NCI-H1105 treated with DMSO at 0.1 percent for 48 hours (cell line): ENCODE results near the gene RPUSD1.
"Not testable (repeated sequence)": the region's sequence is repeated elsewhere in the genome, so short reads cannot be mapped to it uniquely, and the experiment has no call there.

Experiments
- DNase-seq: peaks from one replicate; lab custom pipeline; 2025; lab: John Stamatoyannopoulos, UW

The RPUSD1 gene

DNA sequence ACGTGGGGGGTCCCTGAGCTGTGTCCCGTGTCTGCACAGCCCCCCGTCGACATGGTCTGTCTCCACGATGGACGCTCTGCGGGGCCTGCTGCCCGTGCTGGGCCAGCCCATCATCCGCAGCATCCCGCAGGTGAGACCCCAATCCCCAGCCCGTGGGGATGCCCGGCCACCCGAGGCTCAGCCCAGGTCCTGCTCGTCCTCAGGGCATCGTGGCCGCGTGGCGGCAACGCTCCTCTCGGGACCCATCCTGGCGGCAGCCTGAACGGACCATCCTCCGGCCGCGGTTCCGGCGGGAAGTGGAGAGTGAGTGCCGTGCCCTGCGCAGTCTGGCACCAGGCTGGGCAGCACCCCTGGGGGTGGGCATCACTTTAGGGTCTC, 22.7 kb downstream of the RPUSD1 start:
- no peak for DNase-seq

DNA sequence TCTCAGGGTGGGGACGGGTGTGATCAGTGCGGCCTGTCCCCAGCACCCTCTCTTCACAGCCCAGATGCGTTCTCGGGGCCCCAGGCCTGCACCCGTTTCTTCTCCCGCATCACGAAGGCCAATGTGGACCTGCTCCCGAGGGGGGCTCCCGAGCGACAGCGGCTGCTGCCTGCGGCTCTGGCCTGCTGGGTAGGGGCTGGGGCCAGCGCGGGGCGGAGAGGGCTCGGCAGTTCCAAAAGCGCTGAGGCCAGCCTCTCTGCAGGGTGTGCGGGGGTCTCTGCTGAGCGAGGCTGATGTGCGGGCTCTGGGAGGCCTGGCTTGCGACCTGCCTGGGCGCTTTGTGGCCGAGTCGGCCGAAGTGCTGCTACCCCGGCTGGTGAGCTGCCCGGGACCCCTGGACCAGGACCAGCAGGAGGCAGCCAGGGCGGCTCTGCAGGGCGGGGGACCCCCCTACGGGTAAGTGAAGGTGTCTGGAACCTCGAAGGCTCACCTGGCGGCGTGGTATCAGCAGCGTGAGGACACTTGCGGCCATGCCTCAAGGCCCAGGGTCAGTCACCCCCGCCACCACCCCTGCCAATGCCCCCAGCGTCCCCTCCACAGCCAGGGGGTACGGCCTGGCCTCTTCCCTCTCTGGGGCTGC, 23.2 kb downstream of the RPUSD1 start:
- no peak for DNase-seq

DNA sequence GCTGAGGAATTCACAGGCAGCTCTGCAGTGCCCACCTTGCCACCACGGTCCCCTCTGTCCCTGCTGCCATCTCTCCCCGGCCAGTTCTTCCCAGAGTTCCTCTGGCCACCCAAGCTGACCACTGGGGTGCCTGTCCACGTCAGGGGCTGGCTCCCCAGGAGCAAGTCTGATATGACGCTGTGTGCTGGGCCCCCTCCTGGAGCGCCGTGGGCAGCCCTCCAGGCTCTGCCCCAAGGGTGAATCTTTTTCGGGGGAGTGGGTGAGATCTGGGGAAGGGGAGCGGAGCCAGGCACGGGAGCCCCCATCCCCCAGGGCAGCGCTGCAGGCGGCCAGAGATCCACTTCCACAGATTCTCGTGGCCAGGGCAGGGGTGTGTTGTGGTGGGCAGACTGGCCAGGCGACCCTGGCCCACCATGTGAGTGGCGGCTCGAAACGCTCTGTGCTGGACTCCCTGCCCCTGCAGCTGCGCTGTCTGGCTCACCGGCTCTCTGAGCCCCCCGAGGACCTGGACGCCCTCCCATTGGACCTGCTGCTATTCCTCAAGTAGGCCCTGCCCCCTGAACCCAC, 23.9 kb downstream of the RPUSD1 start:
- no peak for DNase-seq

DNA sequence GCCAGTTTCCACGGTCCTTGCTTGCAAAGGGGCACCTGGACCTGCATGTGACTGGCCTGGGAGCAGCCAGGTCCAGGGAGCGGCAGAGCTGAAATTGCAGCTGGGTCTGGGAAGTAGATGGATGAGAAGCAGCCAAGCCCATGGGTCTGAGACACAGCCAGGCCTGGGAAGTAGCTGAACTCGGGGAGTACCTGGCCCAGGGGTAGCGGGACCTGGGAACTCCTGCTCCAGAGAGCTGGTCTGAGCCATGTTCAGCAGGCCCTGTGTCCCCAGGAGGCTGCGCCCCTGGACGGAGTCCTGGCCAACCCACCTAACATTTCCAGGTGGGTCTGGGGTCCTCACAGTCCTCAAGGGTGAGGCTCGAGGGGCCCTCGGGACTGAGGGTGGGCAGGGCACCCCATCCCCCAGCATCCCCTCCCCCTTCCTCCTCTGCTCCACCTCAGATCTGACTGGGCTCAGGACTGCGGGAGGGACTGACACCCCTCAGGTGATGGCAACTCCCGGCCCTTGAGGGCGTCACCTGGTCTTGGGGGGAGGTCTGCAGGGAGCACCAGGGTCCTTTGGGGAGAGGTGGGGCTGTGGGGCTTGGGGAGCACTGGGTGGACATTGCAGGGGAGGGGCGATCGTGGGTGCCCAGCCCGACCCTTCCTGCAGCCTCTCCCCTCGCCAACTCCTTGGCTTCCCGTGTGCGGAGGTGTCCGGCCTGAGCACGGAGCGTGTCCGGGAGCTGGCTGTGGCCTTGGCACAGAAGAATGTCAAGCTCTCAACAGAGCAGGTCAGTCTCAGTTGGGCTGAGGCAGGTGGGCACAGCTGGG, 24.6 kb downstream of the RPUSD1 start:
- no peak for DNase-seq

DNA sequence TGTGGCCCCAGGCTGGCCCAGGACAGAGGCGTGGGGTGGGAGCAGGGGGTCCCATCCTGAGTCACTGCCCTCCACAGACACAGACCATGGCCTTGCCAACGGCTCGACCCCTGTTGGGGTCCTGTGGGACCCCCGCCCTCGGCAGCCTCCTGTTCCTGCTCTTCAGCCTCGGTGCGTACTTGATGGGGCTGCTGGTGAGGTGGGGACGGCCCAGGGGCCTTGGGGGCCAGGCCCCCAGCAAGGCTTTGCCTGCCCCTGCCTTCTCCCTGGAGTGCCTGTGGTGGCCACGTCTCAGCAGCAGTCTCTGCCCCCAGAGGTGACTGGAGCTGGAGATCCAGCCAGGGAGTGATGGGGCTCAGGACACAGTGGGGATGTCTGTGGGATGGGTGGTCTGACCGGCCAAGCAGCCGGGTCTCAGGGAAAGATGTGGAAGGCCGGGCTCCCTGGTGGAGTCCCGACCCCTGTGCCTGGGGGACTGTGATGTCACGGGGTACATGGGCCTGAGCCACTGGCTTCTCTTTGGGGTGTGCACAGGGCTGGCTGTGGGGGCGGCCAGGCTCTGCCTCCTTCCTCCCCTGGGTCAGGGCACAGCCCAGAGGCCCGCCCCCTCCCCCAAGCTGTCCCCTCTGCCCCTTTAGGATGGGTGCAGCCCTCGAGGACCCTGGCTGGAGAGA, 25.4 kb downstream of the RPUSD1 start:
- DNase-seq: no peak

DNA sequence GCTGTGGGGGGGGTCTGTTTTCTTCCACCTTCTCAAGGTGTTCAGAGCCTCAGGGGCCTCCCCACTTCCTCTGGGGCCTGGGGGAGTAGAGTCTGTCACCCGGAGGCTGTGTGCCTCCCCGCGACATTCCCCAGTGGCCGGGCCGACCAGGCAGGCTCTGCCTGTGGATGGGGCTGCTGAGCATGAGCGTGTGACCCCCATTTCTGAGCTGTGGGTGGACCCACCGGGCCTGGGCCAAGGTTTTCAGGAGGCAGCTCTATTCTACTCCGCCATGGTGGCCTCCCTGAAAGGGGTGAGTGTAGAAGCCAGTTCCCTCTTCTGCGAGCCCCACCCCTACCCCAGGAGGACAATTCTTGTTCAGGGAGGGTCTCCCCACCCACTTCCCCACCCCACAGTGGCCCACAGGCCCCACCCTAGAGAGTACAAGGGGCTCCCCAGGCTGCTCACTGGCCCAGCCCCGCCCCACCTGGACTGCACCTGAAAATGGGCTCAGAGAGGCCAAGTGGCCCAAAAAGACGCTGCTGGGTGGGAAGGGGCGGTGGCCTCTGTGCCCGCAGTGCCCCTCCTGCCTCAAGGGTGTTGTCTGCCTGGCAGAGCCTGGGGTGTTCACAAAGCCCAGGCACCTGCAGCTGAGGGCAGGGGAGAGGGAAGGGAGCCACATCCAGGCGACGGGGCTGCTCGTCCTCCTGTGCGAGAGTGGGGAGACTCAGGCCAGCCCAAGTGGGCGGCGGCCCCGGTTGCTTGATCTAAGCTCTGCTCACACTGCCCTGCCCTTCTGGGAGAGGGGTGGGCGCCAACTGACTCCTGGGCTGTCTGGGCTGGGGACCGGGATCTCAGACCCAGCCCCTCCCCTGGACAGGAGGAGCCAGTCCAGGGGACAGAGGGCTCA, 26.3 kb downstream of the RPUSD1 start:
- DNase-seq: no peak

DNA sequence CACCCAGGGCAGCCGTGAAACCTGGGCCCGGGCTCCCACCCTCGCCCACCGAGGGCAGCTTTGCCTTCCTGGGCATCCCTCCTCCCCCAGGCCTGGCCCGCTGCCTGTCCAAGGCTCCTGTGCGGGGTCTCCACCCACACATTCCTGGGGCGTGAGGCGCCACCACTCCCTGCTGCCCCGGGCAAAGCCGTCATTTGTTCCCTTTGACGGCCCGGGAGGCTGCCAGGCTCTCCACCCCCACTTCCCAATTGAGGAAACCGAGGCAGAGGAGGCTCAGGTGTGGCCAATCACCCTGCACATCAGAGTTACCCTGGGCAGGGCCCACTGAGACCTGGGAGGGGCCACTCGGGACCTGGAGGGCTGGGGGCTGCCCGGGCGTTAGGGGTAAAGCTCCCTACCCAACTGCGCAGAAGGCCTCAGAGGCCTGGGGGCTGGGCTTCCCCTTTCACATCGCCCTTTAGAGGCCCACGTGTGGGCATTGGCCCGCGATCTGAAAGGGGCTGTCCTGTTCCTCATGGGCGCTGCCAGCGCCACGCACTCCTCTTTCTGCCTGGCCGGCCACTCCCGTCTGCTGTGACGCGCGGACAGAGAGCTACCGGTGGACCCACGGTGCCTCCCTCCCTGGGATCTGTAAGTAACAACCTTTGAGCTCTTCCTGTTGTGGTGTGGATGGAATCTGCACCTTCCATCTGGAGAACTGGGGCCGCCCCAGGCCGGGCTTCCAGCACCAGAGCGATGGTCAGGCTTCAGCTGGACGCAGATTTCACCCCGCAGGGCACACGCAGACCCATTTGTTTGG, 27.4 kb downstream of the RPUSD1 start, which contains the start of gene MSLN:
MSLN (plus strand) TSS at position 190 of the 799 bp plus-strand sequence. CDS start 1,947 bp downstream, outside the sequence.
- DNase-seq: no peak

DNA sequence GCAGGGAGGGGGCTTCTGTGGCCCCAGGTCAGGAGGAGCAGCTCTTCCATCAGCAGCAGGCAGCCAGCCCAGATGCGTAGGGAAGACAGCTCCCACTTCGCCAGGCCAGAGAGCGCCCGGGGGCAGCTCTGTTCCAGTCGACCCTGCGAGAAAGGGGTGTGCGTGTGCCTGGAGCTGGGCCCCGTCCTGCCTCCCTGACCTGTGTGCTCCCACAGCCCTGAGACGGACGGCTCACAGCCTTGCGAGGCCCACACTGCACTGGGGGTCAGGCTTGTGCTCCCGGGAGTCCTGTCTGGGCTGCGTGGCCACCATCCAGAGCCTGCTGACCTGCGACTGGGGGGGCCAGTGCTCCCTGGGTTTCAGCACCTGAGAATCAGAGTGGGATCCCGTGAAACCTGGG, 28.1 kb downstream of the RPUSD1 start:
- no peak for DNase-seq

DNA sequence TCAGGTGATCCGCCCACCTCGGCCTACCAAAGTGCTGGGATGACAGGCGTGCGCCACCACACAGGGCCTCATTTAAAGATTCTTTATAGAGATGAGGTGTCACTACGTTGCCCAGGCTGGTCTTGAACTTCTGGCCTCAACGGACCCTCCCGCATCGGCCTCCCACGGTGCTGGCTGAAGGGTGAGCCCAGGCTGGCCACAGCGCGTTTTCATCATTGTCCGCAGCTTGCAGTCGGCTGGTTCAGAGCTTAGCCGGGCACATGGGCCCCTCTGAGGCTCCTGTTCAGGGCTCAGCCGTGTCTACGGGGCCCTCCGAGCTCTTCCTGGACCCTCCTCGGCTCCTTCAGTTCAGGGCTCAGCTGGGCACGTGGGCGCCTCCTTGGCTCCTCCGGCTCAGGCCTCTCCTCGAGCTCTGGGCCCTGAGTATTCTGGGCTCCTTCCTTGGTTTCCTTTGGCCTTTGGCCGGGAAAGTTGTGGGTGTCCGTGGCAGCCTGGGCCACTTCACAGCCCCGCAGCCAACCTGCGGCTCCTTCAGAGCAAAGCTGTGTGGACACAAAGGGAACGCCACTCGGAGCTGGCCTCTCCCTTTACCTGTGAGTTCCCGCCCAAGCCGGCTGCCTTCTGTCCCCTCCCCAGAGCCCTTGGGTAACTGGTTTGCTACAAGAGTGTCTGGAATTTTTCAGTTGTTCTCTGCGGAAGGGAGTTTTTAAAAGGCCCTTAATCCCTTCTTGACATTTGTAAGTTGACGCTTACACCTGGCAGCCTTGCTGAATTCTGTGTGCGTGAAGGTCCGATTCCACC, 28.9 kb downstream of the RPUSD1 start:
- no peak for DNase-seq

DNA sequence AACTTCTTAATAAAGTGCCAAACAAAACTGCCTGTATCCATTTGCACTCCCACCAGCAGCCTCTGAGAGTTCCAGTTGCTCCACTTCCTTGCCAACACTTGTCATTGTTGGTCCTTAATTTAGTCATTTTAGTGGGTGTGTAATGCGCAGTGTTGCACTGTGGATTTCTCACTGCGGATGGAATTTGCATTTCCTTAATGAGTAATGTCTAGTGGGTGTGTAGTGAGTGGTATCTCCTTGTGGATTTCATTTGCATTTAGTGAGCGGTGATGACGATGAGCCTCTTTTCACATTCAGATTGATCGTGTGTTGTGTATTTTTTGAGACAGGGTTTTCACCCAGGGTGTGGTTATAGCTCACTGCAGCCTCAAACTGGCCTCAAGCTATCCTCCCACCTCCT, 31.8 kb downstream of the RPUSD1 start:
- no peak for DNase-seq

DNA sequence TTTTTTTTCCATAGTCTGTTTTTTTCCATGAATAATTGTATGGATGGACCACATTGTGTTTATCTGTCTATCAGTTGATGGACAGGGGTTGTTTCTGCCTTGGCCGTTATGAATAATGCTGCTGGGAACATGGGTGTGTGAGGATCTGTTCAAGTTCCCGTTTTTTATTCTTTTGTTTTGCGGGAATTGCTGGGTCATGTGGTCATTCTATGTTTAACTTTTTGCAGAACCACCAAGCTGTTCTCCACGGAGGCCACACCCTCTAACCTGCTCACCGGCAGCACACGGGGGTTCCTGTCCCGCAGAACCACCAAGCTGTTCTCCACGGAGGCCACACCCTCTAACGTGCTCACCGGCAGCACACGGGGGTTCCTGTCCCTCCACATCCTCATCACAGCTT, 33.5 kb downstream of the RPUSD1 start:
- DNase-seq: no peak

DNA sequence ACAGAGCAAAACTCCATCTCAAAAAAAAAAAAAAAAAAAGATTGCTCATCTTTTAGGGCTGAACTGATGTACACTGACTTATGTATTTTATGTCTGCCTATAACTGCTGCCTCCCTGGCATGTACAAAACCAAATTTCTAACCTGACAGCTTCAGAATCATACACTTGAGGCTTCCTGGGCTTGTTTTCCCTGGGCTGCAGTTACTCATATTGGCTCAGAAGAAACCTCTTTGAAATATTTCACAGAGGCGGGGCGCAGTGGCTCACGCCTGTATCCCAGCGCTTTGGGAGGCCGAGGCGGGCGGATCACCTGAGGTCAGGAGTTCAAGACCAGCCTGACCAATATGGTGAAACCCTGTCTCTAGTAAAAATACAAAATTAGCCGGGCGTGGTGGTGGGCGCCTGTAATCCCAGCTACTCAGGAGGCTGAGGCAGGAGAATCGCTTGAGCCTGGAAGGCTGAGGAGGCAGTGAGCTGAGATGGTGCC, 34.0 kb downstream of the RPUSD1 start:
- not testable (repeated sequence) for DNase-seq

DNA sequence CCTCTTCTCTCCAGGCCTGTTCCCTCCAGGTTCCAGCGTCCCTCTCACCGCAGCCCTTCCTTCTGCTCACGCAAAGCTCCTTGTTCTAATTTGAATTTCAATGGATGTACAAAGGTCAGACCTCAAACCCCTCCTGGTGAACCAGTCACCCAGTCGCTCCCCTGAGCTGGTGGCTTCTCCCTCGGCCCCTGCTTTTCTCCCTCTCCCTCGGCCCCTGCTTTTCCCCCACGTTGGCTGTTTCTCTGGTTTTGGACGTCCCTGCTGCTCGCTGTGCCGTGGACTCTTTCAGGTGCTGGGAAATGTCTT, 36.2 kb downstream of the RPUSD1 start:
- no peak for DNase-seq

DNA sequence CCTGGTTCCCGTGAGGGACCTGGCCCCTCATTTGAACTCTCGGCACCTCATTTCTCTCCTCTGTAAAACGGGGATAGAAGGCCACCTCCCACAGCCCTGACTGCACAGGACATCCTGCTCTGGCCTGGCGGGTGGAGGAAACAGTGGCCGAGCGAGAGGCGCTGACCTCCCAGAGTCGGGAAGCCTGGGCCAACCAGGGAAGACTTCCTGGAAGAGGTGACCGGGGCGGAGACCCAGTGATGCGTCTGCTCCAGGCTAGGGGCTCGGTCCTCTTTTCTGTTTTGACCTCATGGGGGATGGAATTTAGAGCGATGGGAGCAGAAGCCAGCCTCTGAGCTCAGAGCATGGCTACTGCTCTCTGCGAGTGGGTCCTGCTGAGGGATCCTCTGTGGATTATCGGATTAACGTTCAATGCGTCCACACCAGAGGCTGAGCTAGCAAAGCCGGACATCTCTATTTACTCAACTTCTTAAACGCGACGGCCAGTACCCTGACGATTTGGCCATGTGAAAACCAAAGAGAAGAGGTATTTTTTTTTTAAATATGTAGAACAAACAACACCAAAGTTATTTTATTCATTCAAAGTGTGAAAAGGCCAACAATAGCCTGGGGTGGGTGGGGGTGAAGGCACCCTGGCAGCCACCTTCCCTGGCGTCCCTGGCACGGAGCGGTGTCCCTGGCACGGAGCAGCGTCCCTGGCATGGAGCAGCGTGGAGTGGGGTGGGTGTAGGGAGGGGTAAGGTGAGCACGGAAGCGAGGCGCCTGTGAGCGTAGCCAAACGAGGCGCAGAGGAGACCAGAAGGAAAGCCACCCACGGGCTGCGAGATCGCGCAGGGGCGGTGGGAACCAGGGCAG, 36.8 kb downstream of the RPUSD1 start:
- DNase-seq: no peak

DNA sequence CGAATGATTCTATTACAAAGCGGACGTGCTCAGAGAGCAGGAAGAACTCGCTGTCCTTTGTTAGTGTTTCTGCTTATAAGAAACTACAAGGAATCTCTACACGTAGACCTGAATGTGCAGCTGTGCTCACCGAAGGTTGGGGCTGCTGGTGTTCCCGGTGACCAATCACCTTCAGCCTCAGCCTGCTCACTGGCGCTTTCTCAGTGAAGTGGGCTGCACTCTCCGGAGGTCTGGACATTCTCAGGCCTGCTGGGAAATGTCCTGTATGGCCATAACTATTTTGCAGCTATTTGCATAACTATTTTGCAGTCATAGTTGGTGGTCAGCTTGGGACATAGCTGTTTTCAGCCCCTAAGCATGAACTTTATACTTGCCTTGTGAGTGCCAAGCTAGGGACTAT, 37.7 kb downstream of the RPUSD1 start:
- DNase-seq: no peak

DNA sequence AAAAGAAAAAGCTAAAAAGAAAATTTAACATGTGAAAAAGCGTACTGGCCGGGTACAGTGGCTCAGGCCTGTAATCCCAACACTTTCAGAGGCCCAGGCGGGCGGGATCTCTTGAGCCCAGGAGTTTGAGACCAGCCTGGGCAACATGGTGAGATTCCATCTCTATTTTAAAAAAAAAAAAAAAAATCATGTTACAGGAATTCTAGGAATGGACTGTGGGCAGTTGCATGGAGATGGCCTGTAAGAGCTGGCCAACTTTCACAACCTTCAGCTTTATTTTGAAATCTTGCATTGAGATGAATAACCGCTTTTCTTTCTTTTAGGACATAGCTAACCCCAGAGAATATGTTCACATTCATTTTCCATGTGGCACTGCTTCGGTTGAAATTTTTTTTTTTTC, 39.2 kb downstream of the RPUSD1 start:
- DNase-seq: no peak

DNA sequence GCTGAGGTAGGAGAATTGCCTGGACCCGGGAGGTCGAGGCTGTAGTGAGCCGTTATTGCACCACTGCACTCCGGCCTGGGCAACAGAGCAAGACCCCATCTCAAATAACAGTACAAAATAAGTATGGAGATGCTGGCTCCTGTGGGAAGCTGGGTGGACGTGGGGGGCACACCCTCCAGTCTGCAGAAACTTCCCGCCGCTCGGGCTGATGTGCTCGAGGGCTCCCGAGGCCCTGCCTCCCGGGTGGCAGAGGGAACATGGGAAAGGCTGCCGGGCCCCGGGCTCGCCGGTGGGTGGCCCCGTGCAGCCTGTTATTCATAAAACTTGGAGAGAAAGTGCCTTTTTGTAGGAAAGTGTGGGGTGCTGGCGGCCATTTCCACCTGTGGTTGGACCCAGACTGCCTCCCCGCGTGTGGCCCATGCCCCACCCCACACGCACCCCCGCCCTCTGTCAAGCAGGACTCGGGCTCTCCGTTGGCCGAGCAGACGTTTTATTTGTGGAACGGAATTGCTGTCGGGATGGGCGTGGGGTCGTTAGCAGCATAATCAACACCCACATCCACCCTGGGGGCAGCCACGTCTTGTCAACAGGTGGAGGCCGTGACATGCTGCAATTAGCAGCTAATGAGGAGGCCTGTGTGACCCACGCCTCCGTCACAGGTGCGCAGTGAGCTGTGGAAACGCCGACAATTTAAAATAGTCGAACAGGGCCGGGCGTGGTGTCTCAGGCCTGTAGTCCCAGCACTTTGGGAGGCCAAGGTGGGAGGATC, 40.0 kb downstream of the RPUSD1 start:
- no peak for DNase-seq

DNA sequence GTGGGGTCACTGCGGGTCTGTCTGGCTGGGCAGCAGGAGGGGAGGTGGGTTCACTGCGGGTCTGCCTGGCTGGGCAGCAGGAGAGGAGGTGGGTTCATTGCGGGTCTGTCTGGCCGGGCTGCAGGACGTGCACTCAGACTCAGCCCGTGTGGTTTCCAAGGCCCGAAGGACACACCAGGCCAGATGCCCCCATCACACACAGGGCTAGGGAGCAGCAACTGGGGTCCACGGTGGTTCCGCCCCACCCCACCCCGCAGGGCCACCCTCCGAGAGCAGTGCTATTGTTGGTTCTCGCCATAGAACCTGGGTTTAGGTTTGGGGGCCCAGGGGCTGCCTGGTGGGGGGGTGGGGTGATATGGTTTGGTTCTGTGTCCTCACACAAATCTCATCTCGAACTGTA, 41.5 kb downstream of the RPUSD1 start:
- no peak for DNase-seq
